Gastroesophageal sphincter (tissue), 3 donors: ENCODE results near the gene AMH.
"Not testable (repeated sequence)": the region's sequence is repeated elsewhere in the genome, so short reads cannot be mapped to it uniquely, and the experiment has no call there.

Experiments
- EP300 ChIP-seq: sonication (generic); formaldehyde crosslinking; IDR thresholded peaks from one replicate; pipeline ENCODE4 v1.6.1; 2017; ENCODE audit warnings: antibody characterized with exemption, mild to moderate bottlenecking
- POLR2A ChIP-seq, 2 donors: fragments of 450-650 bp; IDR thresholded peaks; one replicate each; pipeline ENCODE4 v1.6.1; 2017; ENCODE audit warnings: antibody characterized with exemption in 2 of 2, mild to moderate bottlenecking in 2 of 2, moderate library complexity in 1 of 2
- POLR2AphosphoS5 ChIP-seq: sonication (generic); formaldehyde crosslinking; IDR thresholded peaks from one replicate; pipeline ENCODE4 v1.6.1; 2017; ENCODE audit warnings: antibody characterized with exemption
- TF ChIP-seq, protein P1 (sequence below), 4 experiments: fragments of 200-600 bp in 2 of 4; fragments of 450-650 bp in 2 of 4; sonication (generic) in 1 of 4; IDR thresholded peaks; one replicate each; pipeline ENCODE4 v1.5.1; 2017 to 2019; ENCODE audit warnings: antibody characterized with exemption in 4 of 4, mild to moderate bottlenecking in 2 of 4, moderate library complexity in 2 of 4

DNA sequence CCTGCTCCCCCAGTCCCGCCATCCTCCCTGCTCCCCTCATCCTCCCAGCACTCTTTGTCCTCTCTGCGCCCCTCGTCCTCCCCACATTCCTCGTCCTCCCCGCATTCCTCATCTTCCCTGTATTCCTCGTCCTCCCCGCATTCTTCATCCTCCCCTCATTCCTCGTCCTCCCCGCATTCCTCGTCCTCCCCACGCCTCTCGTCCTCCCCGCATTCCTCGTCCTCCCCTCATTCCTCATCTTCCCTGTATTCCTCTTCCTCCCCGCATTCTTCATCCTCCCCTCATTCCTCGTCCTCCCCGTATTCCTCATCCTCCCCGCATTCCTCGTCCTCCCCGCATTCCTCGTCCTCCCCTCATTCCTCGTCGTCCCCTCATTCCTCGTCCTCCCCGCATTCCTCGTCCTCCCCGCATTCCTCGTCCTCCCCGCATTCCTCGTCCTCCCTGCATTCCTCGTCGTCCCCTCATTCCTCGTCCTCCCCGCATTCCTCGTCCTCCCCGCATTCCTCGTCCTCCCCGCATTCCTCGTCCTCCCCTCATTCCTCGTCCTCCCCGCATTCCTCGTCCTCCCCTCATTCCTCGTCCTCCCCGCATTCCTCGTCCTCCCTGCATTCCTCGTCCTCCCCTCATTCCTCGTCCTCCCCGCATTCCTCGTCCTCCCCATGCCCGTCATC is 48.4 kb upstream of the AMH start:
- TF ChIP-seq, protein P1, sequence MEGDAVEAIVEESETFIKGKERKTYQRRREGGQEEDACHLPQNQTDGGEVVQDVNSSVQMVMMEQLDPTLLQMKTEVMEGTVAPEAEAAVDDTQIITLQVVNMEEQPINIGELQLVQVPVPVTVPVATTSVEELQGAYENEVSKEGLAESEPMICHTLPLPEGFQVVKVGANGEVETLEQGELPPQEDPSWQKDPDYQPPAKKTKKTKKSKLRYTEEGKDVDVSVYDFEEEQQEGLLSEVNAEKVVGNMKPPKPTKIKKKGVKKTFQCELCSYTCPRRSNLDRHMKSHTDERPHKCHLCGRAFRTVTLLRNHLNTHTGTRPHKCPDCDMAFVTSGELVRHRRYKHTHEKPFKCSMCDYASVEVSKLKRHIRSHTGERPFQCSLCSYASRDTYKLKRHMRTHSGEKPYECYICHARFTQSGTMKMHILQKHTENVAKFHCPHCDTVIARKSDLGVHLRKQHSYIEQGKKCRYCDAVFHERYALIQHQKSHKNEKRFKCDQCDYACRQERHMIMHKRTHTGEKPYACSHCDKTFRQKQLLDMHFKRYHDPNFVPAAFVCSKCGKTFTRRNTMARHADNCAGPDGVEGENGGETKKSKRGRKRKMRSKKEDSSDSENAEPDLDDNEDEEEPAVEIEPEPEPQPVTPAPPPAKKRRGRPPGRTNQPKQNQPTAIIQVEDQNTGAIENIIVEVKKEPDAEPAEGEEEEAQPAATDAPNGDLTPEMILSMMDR (IDR thresholded peaks at IDR 0.05), result not testable (repeated sequence)
- TF ChIP-seq POLR2A (IDR thresholded peaks at IDR 0.05); POLR2AphosphoS5; EP300: not testable (repeated sequence)
